Trophoblast cell (in vitro differentiated cells and primary cell): ENCODE measurements around the gene LHPP.

Source experiments
- DNase-seq, 2 donors: peaks; one replicate each; pipeline ENCODE4 v3.0.0-alpha.2; 2016
- H2AFZ ChIP-seq: 2 replicates; pipeline ENCODE4 v1.6.1; 2013; ENCODE audit warnings: low read length, moderate library complexity, mild to moderate bottlenecking; ENCODE audit not compliant: insufficient read depth, poor library complexity
- H2AK5ac ChIP-seq: 2 replicates; pipeline ENCODE4 v1.6.1; 2013; ENCODE audit warnings: mild to moderate bottlenecking, low read length
- H2BK120ac ChIP-seq: 2 replicates; pipeline ENCODE4 v1.6.1; 2013; ENCODE audit warnings: low read length, mild to moderate bottlenecking, moderate library complexity; ENCODE audit not compliant: insufficient read depth, poor library complexity
- H2BK12ac ChIP-seq: 2 replicates; pipeline ENCODE4 v1.6.1; 2013; ENCODE audit warnings: mild to moderate bottlenecking, low read length, moderate library complexity
- H2BK5ac ChIP-seq: 2 replicates; pipeline ENCODE4 v1.6.1; 2013; ENCODE audit warnings: low read length, low read depth, moderate library complexity, mild to moderate bottlenecking; ENCODE audit not compliant: poor library complexity
- H3K14ac ChIP-seq: 2 replicates; pipeline ENCODE4 v1.6.1; 2013; ENCODE audit warnings: mild to moderate bottlenecking, low read length
- H3K18ac ChIP-seq: 2 replicates; pipeline ENCODE4 v1.6.1; 2013; ENCODE audit warnings: mild to moderate bottlenecking, low read length
- H3K23ac ChIP-seq: 2 replicates; pipeline ENCODE4 v1.6.1; 2013; ENCODE audit warnings: low read length
- H3K27ac ChIP-seq: 2 replicates; pipeline ENCODE4 v1.5.1; 2013; ENCODE audit warnings: low read depth, mild to moderate bottlenecking, inconsistent platforms, low read length, moderate library complexity
- H3K27me3 ChIP-seq: 2 replicates; pipeline ENCODE4 v1.6.1; 2013; ENCODE audit warnings: inconsistent platforms, mild to moderate bottlenecking, low read length, moderate library complexity; ENCODE audit not compliant: insufficient read depth
- H3K36me3 ChIP-seq, 2 experiments: 1 replicate in 1 of 2; 2 replicates in 1 of 2; pipeline ENCODE4 v1.6.1; 2013; ENCODE audit warnings: low read length in 2 of 2, mild to moderate bottlenecking in 2 of 2, moderate library complexity in 1 of 2; ENCODE audit not compliant: insufficient read depth in 2 of 2, control insufficient read depth in 1 of 2
- H3K4ac ChIP-seq: 2 replicates; pipeline ENCODE4 v1.6.1; 2013; ENCODE audit warnings: low read depth, mild to moderate bottlenecking, low read length, moderate library complexity
- H3K4me1 ChIP-seq, 2 experiments: 1 replicate in 1 of 2; 2 replicates in 1 of 2; pipeline ENCODE4 v1.6.1; 2013; ENCODE audit warnings: low read length in 2 of 2, mild to moderate bottlenecking in 2 of 2, moderate library complexity in 1 of 2; ENCODE audit not compliant: insufficient read depth in 2 of 2, control insufficient read depth in 1 of 2
- H3K4me2 ChIP-seq: 2 replicates; pipeline ENCODE4 v1.6.1; 2013; ENCODE audit warnings: inconsistent platforms, mild to moderate bottlenecking, low read length, moderate library complexity
- H3K4me3 ChIP-seq: 2 replicates; pipeline ENCODE4 v1.5.1; 2013; ENCODE audit warnings: mild to moderate bottlenecking, low read depth, low read length, inconsistent platforms
- H3K79me1 ChIP-seq: one replicate; pipeline ENCODE4 v1.6.1; 2013; ENCODE audit warnings: low read length
- H3K79me2 ChIP-seq: 2 replicates; pipeline ENCODE4 v1.6.1; 2013; ENCODE audit warnings: low read length, mild to moderate bottlenecking; ENCODE audit not compliant: control insufficient read depth, insufficient read depth, poor library complexity
- H3K9ac ChIP-seq: 2 replicates; pipeline ENCODE4 v1.6.1; 2013; ENCODE audit warnings: mild to moderate bottlenecking, low read length
- H3K9me3 ChIP-seq: 2 replicates; pipeline ENCODE4 v1.6.1; 2013; ENCODE audit warnings: low read depth, mild to moderate bottlenecking, control low read depth, inconsistent platforms, low read length; ENCODE audit not compliant: insufficient read depth
- H4K12ac ChIP-seq: 2 replicates; pipeline ENCODE4 v1.6.1; 2013; ENCODE audit warnings: low read depth, mild to moderate bottlenecking, low read length, moderate library complexity
- H4K8ac ChIP-seq: 2 replicates; pipeline ENCODE4 v1.6.1; 2013; ENCODE audit warnings: low read depth, mild to moderate bottlenecking, low read length, moderate library complexity
- H4K91ac ChIP-seq: one replicate; pipeline ENCODE4 v1.6.1; 2013; ENCODE audit warnings: low read depth, mild to moderate bottlenecking, low read length, moderate library complexity
- WGBS: extraction: QIAGEN DNeasy Blood & Tissue Kit; methylation state at CpG from one replicate; pipeline ENCODE4 v1.1.7; 2013; ENCODE audit warnings: missing lambda C conversion rate; ENCODE audit not compliant: insufficient read length, insufficient coverage; ENCODE audit errors: extremely low coverage; 5-methylcytosine and 5-hydroxymethylcytosine counted together

Gene LHPP

DNA sequence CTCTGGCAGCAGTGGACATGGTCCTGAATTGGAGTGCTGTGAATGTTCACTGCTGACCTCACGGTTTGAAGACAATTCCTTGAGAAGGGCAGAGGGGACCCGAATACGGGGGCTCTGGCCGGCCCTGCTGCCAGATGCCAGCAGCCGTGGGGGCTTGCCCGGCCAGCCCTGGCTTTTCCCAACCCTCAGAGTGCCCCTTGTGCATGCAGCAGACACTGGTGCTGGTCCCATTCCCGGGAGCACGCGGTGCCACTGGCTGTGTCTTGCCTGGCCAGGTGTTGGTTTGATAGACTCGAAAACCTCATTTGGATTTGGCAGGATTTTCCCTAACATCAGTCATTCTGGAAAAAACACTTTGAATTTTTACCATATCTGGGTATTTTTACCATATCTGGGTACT, 49.1 kb downstream of the LHPP start:
- Histone ChIP-seq H3K4me3 (no peak overlapping the region), H3K4me2 (no peak overlapping the region), H2BK5ac (no peak overlapping the region), H3K36me3 (no peaks in the 10 kb centered on the region), H3K27ac (no peak overlapping the region), H3K9me3 (peaks cover 1% of the 10 kb centered on the region), H3K4me1 (peaks cover 2 to 7% of the 10 kb centered on the region in 2 experiments), H3K14ac (no peak overlapping the region), H2BK120ac (no peak overlapping the region), H3K18ac (no peak overlapping the region), H3K4ac (no peak overlapping the region), H3K23ac (no peak overlapping the region), H3K9ac (no peak overlapping the region), H3K27me3 (no peaks in the 10 kb centered on the region), H3K79me2 (no peaks in the 10 kb centered on the region), H3K79me1 (no peaks in the 10 kb centered on the region), H2AK5ac (no peak overlapping the region), H4K8ac (no peak overlapping the region), H4K91ac (no peak overlapping the region), H2AFZ (no peak overlapping the region), H2BK12ac (no peak overlapping the region), H4K12ac (no peak overlapping the region)
- no CpG with 5 or more reads among the region's 10 CpGs for WGBS
- DNase-seq: no peak

DNA sequence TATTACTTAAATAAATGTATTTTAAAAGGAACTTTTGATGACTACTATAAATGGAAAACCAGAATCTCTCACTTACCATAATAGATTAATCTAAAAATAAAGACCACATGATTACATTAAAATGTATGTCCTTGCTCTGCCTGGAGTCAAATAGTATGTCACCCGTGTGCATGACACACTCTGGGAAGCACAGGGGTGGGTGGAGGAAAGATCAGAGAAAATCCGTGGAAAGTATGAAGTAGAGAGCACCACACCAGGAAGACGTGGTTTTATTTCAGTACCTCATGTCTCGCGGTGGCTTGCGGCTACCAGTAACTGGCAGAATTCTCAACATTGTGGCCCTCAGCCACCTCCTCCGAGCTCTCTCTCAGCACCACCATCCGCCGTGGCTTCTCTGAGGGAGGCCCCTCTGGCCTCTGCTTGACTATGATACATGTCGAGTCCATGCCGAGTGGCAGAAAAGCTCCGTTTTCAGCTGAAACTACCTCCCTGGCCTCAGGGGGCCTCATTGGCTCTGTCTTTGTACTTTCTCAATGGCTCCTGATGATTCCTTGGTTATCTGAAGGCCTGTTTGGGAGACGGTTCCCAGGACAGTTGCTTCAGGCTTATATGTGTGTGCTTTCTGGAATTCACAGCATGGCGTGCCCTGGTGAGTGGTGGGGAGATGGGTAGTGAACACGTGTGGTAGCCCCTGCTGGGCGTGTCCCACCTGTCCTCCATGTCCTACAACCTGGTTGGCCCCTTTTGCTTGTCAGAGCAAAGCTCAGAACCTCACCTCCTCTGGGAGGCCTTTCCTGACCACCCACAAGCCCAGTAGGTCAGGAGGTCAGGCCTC, 49.8 kb downstream of the LHPP start:
- H3K14ac ChIP-seq: no peak overlapping the region
- no peak overlapping the region for H3K18ac ChIP-seq
- H3K9me3 ChIP-seq: peaks cover 1% of the 10 kb centered on the region
- no peak overlapping the region for H3K9ac ChIP-seq
- H3K4ac ChIP-seq: no peak overlapping the region
- no peaks in the 10 kb centered on the region for H3K79me2 ChIP-seq
- no peaks in the 10 kb centered on the region for H3K27me3 ChIP-seq
- WGBS: no CpG with 5 or more reads among the region's 16 CpGs
- no peak overlapping the region for H2AFZ ChIP-seq
- no peak overlapping the region for H4K12ac ChIP-seq
- H3K27ac ChIP-seq: no peak overlapping the region
- no peak overlapping the region for H3K4me2 ChIP-seq
- no peaks in the 10 kb centered on the region for H3K79me1 ChIP-seq
- no peak overlapping the region for H2BK12ac ChIP-seq
- H3K4me3 ChIP-seq: no peak overlapping the region
- no peak for DNase-seq
- H3K36me3 ChIP-seq: no peaks in the 10 kb centered on the region
- no peak overlapping the region for H2BK120ac ChIP-seq
- peaks cover 2 to 7% of the 10 kb centered on the region in 2 experiments for H3K4me1 ChIP-seq
- H4K8ac ChIP-seq: no peak overlapping the region
- no peak overlapping the region for H3K23ac ChIP-seq
- no peak overlapping the region for H2AK5ac ChIP-seq
- no peak overlapping the region for H4K91ac ChIP-seq
- H2BK5ac ChIP-seq: no peak overlapping the region

DNA sequence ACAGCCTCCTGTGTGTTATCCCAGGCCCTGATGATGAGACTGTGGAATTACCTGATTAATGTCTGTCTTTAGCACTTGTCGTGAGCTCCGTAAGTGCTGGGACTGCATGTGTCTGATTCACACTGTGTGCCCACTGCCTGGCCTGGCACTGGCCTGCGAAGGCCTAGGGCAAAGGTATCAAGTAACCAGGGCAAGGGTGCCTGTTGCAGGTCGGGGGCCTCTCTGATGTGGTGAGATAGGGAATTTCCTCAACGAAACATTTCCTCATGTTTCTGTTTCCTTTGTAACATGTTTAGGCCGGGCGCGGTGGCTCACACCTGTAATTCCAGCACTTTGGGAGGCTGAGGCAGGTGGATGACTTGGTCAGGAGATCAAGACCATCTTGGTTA, 50.4 kb downstream of the LHPP start:
- Histone ChIP-seq H2BK5ac (no peak overlapping the region), H3K4ac (no peak overlapping the region), H3K4me3 (no peak overlapping the region), H3K9ac (no peak overlapping the region), H3K4me1 (peaks cover 2 to 7% of the 10 kb centered on the region in 2 experiments), H3K27ac (no peak overlapping the region), H2BK12ac (no peak overlapping the region), H3K23ac (no peak overlapping the region), H2BK120ac (no peak overlapping the region), H4K12ac (no peak overlapping the region), H3K79me1 (no peaks in the 10 kb centered on the region), H3K9me3 (peaks cover 1% of the 10 kb centered on the region), H3K18ac (no peak overlapping the region), H4K91ac (no peak overlapping the region), H3K79me2 (no peaks in the 10 kb centered on the region), H3K36me3 (no peaks in the 10 kb centered on the region), H3K14ac (no peak overlapping the region), H4K8ac (no peak overlapping the region), H2AK5ac (no peak overlapping the region), H2AFZ (no peak overlapping the region), H3K4me2 (no peak overlapping the region), H3K27me3 (no peaks in the 10 kb centered on the region)
- WGBS: no CpG with 5 or more reads among the region's 8 CpGs
- no peak for DNase-seq

DNA sequence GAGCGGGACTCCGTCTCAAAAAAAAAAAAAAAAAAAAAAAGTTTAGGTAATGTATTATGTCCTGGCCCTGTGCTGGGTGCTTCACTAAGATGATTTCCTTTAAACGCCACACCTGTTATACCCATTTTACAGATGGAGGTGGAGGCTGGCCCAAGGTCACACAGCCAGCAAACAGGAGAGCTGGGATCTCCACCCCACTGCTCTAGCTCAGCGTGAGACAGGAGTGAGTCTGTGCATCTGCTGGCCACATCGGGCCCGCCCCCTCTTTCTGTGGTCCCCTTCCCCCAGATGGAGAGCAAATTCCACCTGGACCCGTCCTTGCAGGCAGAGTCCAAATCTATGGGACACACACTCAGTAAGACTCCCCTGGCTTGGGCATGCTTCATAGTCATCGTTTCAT, 51.0 kb downstream of the LHPP start:
- Histone ChIP-seq H2BK120ac (no peak overlapping the region), H3K79me1 (no peaks in the 10 kb centered on the region), H3K14ac (no peak overlapping the region), H3K27me3 (no peaks in the 10 kb centered on the region), H3K18ac (no peak overlapping the region), H2BK5ac (no peak overlapping the region), H2AK5ac (no peak overlapping the region), H3K4me2 (no peak overlapping the region), H3K4me3 (no peak overlapping the region), H2AFZ (no peak overlapping the region), H4K12ac (no peak overlapping the region), H3K4ac (no peak overlapping the region), H3K23ac (no peak overlapping the region), H4K91ac (no peak overlapping the region), H3K9ac (no peak overlapping the region), H2BK12ac (no peak overlapping the region), H3K27ac (no peak overlapping the region), H3K9me3 (peaks cover 1% of the 10 kb centered on the region), H4K8ac (no peak overlapping the region), H3K4me1 (peaks cover 2 to 7% of the 10 kb centered on the region in 2 experiments), H3K36me3 (no peaks in the 10 kb centered on the region), H3K79me2 (no peaks in the 10 kb centered on the region)
- no CpG with 5 or more reads among the region's 8 CpGs for WGBS
- DNase-seq: no peak
